HG03135 (cell line): ENCODE measurements around the gene TPSD1.
"Not testable (repeated sequence)": the region's sequence is repeated elsewhere in the genome, so short reads cannot be mapped to it uniquely, and the experiment has no call there.

Source experiments
- ATAC-seq: cut with Tn5 transposase; IDR thresholded peaks from one replicate; pipeline ENCODE4 v1.9.1; 2021; ENCODE audit warnings: mild to moderate bottlenecking, moderate library complexity; ENCODE audit not compliant: unreplicated experiment

TPSD1 gene

GRCh38 chr16:1255276-1256122 lies at the start of gene TPSD1:
TSS of gene TPSD1 (plus strand) at chr16:1256069. CDS start at chr16:1256281, 212 bp downstream.
- not testable (repeated sequence) for ATAC-seq

GRCh38 chr16:1206326-1206725 lies 49.5 kb upstream of the TPSD1 start:
- no peak for ATAC-seq

GRCh38 chr16:1206786-1207185 lies 49.1 kb upstream of the TPSD1 start:
- ATAC-seq = no peak

DNA sequence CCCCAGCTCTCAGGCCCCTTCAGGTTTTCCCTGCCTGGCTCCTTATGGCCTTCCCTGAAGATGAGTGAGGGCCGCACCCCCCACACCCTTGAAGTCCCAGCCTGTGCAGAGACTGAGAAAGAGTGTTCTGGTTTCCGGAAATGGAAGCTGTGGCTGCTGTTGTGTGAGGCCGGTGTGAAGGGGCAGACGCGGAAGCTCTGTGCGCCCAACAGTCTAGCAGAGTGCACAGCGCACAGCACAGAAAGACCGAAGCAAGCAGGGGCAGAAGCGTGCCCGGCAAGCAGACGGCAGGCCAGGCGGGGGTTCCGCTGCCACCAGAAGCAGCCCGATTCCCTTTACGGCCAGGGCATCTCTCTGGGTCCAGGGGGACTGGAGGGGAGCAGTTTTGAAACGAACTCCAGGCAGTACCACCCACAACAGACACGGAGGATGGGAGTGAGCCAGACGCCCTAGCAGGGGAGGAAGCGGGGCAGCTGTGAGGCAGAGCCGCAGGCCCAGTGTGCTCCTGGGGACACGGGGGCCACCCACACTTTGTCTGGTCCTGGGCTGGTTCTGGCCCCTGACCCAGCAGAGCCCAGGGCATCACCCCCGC lies 47.5 kb upstream of the TPSD1 start:
- ATAC-seq = no peak

DNA sequence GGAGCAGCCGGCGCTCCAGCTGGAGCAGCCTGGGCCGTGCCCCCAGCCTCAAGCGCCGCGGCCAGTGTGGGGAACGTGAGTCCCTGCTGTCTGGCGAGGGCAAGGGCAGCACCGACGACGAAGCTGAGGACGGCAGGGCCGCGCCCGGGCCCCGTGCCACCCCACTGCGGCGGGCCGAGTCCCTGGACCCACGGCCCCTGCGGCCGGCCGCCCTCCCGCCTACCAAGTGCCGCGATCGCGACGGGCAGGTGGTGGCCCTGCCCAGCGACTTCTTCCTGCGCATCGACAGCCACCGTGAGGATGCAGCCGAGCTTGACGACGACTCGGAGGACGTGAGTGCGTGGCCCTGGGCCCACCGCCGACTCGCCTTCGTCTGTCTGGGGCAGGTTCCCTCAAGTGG lies 46.8 kb upstream of the TPSD1 start:
- ATAC-seq = no peak

DNA sequence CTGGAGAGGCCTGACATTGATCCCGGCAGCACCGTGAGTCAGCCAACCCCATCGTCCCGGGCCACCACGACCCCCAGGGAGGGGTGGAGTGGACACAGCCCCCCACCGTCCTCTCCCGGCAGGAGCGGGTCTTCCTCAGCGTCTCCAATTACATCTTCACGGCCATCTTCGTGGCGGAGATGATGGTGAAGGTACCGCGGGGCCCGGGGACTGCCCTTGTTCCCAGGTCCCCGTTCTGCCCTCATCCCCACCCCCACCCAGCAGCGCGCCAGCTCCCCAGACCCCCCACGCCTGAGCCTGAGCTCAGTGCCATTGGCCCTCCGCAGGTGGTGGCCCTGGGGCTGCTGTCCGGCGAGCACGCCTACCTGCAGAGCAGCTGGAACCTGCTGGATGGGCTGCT lies 45.4 kb upstream of the TPSD1 start:
- no peak for ATAC-seq

DNA sequence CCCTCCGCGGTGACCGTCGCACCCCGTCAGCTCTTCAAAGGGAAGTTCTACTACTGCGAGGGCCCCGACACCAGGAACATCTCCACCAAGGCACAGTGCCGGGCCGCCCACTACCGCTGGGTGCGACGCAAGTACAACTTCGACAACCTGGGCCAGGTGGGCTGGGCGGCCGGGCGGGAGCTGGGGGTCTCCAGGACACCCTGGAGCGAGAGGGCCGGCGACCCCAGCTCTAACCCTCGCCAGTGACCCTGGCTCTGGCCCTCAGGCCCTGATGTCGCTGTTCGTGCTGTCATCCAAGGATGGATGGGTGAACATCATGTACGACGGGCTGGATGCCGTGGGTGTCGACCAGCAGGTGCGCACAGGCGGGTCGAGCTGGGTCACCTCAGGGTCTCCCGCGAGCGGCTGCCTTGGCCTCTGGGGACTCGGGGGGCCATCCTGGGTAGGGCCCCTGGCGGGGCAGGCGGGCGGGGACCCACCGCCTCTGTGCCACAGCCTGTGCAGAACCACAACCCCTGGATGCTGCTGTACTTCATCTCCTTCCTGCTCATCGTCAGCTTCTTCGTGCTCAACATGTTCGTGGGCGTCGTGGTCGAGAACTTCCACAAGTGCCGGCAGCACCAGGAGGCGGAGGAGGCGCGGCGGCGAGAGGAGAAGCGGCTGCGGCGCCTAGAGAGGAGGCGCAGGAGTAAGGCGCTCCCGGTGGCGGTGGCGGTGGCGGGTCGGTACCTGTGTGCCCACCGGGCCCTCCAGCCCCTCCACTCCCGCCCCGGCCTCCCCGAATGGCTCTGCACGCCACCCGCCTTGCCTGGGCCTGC lies 44.2 kb upstream of the TPSD1 start:
- ATAC-seq = no peak

- ATAC-seq = no peak
Observed at GRCh38 chr16:1212616-1213194, 43.2 kb upstream of the TPSD1 start.

DNA sequence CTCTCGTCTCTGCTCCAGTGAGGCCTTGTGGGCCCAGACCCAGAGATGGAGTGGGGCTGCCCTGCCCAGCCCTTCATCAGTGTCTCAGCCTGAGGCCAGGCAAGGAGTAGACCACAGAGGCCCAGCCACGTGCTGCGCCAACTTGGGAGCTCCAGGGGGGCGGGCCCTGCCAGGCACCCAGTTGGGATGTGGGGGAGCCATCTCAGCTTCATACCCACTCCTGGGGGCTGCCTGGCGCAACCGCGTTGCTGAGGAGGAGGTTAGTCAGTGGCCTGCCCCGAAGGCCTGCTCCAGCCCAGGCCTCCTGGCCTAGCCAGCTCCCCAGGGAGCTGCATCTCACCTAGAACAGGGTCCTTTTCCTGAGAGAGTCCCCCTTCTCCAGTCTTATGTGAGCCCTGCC lies 42.6 kb upstream of the TPSD1 start:
- no peak for ATAC-seq

- ATAC-seq = no peak
Observed at GRCh38 chr16:1213796-1214372, 42.0 kb upstream of the TPSD1 start.

GRCh38 chr16:1214719-1215118 lies 41.1 kb upstream of the TPSD1 start:
- no peak for ATAC-seq

GRCh38 chr16:1215574-1216295 lies 40.1 kb upstream of the TPSD1 start:
- no peak for ATAC-seq

GRCh38 chr16:1216296-1216619 lies 39.6 kb upstream of the TPSD1 start:
- ATAC-seq = no peak

- ATAC-seq = no peak
Observed at GRCh38 chr16:1216681-1217400, 39.0 kb upstream of the TPSD1 start.

DNA sequence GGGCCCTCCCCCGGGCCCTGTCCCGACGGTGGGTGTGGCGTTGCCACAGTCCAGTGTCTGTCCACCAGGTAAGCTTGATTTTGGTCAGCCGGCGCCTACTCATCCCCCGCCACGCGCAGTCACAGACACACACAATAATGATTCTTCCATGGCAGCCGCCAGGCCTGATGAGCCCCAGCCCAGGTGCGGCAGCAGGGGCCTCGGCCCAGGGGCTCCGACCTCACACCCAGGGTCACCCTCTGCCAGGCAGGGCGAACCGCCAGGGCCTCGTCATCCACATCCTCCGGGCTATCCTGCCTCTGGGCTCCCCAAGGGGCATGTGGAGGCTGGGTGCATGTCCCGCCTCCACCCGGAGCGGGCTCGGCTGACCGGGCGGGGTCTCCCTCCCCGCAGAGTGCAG lies 38.3 kb upstream of the TPSD1 start:
- no peak for ATAC-seq

GRCh38 chr16:1218061-1218929 lies 37.6 kb upstream of the TPSD1 start:
- ATAC-seq = no peak

- ATAC-seq = no peak
Observed at GRCh38 chr16:1218930-1219611, 36.8 kb upstream of the TPSD1 start.

GRCh38 chr16:1220098-1220728 lies 35.7 kb upstream of the TPSD1 start:
- no peak for ATAC-seq
